Loucy (cell line): Measurements from ENCODE around the gene ZNF613.

Source experiments
- CTCF ChIP-seq: fragments of 200-600 bp; sonication (generic); conservative IDR thresholded peaks from 2 replicates; pipeline ENCODE4 v1.5.1; 2014; ENCODE audit warnings: mild to moderate bottlenecking, antibody characterized with exemption, low read length
- EZH2phosphoT487 ChIP-seq: fragments of 200-600 bp; IDR thresholded peaks from 2 replicates; pipeline ENCODE4 v1.6.1; 2018; ENCODE audit warnings: antibody characterized with exemption, mild to moderate bottlenecking, moderate library complexity, borderline replicate concordance

DNA sequence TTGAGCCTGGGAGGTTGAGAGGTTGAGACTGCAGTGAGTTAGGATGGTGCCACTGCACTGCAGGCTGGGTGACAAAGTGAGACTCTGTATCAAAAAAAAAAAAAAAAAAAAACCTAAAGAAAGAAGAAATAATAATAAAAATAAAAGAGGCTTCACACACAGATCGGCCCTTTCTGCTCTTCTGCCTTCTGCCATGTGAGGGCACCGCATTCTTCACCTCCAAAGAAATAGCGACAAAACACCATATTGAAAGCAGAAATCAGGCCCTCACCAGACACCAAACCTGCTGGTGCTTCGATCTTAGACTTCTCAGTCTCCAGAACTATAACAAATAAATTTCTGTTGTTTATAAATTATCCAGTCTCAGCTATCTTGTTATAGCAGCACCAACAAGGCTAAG lies 25.4 kb upstream of the ZNF613 start:
- TF ChIP-seq CTCF (peak; percentile 32), EZH2phosphoT487 (no peak)
